Measurements from ENCODE around the gene NIT1. TPM values are rescaled to one million over a fixed set of nuclear protein-coding genes. Genes with fewer than 3 reads are reported as not detected.

NIT1 gene
- total and polyA plus RNA-seq, 12 donors, result 72.2 to 147 (median 103) TPM

DNA sequence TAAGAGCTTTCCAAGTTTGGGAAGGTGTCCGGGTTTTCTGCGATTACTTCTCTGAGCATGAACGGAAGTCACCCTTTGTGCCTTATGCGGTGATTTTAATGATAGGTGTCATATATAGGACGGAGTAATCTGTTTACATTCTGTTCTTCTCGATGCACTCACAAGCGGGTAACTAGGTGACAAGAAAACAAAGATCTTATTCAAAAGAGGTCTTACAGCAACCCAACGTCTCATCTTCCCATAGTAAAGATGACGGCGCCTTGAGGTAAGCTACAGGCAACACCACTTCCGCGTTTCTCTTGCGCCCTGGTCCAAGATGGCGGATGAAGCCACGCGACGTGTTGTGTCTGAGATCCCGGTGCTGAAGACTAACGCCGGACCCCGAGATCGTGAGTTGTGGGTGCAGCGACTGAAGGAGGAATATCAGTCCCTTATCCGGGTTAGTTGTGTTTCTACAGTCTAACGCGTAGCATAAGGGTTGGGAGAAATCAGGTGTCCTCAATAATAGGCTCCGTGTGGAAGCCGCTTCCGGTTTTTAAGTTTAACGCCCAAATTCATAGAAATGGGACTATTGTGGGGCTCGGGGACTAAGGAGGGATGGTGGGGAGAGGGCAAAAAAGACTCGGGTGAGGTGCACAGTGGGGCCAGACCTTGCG lies 35.9 kb downstream of the NIT1 start, which contains the start of gene UFC1:
UFC1 (plus strand) TSS at position 297 of the 656 bp plus-strand sequence; CDS start at position 317, 20 bp downstream.
- 0 to 1% (median 0%) methylated on average over 27 to 33 of the region's 33 CpGs for WGBS, 4 donors
- DNase-seq, result peak; percentile 72 to 90 (median 83)
- peak within 1 kb of the TSS; percentile 85 to 95 (median 91) for H3K27ac ChIP-seq
- intact Hi-C loops (cut with DNase I), result no loop called here
- H3K27me3 ChIP-seq, result no peaks in the 10 kb centered on the region
- TF ChIP-seq POLR2A (IDR thresholded peaks at IDR 0.05), result peak in 1 of 2 donors; percentile 45
- TF ChIP-seq, protein P1, sequence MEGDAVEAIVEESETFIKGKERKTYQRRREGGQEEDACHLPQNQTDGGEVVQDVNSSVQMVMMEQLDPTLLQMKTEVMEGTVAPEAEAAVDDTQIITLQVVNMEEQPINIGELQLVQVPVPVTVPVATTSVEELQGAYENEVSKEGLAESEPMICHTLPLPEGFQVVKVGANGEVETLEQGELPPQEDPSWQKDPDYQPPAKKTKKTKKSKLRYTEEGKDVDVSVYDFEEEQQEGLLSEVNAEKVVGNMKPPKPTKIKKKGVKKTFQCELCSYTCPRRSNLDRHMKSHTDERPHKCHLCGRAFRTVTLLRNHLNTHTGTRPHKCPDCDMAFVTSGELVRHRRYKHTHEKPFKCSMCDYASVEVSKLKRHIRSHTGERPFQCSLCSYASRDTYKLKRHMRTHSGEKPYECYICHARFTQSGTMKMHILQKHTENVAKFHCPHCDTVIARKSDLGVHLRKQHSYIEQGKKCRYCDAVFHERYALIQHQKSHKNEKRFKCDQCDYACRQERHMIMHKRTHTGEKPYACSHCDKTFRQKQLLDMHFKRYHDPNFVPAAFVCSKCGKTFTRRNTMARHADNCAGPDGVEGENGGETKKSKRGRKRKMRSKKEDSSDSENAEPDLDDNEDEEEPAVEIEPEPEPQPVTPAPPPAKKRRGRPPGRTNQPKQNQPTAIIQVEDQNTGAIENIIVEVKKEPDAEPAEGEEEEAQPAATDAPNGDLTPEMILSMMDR (IDR thresholded peaks at IDR 0.05), result no peak
- H3K36me3 ChIP-seq (replicated peaks in 1 of 2), result peaks cover 0 to 21% of the 10 kb centered on the region in 2 donors
- H3K9me3 ChIP-seq (replicated peaks in 1 of 3), result no peaks in the 10 kb centered on the region
- peak within 1 kb of the TSS; percentile 9 to 83 (median 77) for H3K4me3 ChIP-seq
- H3K4me1 ChIP-seq (replicated peaks in 1 of 2), result peaks cover 0 to 14% of the 10 kb centered on the region in 2 donors

DNA sequence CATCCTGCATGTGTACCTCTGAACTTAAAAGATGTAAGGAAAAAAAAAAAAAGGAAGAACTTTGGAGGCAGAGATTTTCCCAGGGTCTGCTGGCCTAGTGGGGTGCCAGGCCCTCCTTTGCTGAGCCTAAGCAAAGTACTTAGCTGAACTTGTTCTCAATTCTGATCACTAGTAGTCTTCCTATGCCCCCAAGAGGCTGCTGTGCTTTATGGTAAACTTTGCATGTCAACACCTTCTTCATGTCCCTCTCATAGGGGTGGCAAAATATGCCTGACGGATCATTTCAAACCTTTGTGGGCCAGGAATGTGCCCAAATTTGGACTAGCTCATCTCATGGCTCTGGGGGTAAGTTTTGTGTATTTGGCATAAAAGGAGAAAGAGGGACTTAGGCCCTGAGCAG lies 40.0 kb downstream of the NIT1 start:
- DNase-seq, result no peak
- Histone ChIP-seq H3K9me3 (replicated peaks in 1 of 3) (no peaks in the 10 kb centered on the region), H3K4me1 (replicated peaks in 1 of 2) (peaks cover 5 to 31% of the 10 kb centered on the region in 2 donors), H3K27me3 (no peaks in the 10 kb centered on the region), H3K4me3 (no peak overlapping the region), H3K36me3 (replicated peaks in 1 of 2) (peaks cover 0 to 35% of the 10 kb centered on the region in 2 donors), H3K27ac (no peak overlapping the region)
- intact Hi-C loops (cut with DNase I), result no loop called here
- WGBS, 4 donors, result 81 to 100% (median 96%) methylated on average over 1 of the region's 1 CpG
- no peak for TF ChIP-seq POLR2A (IDR thresholded peaks at IDR 0.05)
- TF ChIP-seq, protein P1 (IDR thresholded peaks at IDR 0.05), result no peak

DNA sequence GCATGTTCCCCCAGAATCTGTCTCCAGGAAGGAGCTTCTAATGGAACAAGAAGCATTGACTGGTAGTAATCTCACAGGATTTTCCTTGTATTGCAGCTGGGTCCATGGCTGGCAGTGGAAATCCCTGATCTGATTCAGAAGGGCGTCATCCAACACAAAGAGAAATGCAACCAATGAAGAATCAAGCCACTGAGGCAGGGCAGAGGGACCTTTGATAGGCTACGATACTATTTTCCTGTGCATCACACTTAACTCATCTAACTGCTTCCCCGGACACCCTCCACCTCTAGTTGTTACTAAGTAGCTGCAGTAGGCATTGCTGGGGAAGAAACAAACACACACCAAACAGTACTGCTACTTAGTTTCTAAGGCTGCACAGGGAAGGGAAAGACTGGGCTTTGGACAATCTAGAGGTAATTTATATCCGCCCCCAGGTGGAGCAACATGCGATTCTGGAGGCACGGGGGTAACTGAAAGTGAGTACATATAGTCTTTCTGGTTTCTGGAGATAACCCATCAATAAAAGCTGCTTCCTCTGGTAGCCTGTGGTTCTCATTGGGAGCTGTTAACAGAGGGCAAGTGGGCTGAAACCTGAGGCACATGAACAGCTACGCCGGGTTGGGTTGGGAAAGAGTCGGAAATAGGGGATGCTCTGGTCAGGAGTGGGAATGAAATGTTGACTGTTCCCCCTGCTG lies 40.6 kb downstream of the NIT1 start:
- WGBS, 4 donors, result 64 to 70% (median 67%) methylated on average over 9 of the region's 9 CpGs
- Histone ChIP-seq H3K4me3 (peak overlapping the region in 1 of 4 donors; percentile 94), H3K27me3 (no peaks in the 10 kb centered on the region), H3K27ac (peak overlapping the region in 3 of 5 donors; percentile 55 to 88 (median 85)), H3K36me3 (replicated peaks in 1 of 2) (peaks cover 0 to 40% of the 10 kb centered on the region in 2 donors), H3K9me3 (replicated peaks in 1 of 3) (no peaks in the 10 kb centered on the region), H3K4me1 (replicated peaks in 1 of 2) (peaks cover 5 to 31% of the 10 kb centered on the region in 2 donors)
- no peak for DNase-seq
- TF ChIP-seq, protein P1 (IDR thresholded peaks at IDR 0.05), result no peak
- TF ChIP-seq POLR2A (IDR thresholded peaks at IDR 0.05), result no peak
- intact Hi-C loops (cut with DNase I), result no loop called here

Measured in adrenal gland (tissue), 12 donors.